ENCODE data around the gene KRTAP10-1.

KRTAP10-1 gene

DNA sequence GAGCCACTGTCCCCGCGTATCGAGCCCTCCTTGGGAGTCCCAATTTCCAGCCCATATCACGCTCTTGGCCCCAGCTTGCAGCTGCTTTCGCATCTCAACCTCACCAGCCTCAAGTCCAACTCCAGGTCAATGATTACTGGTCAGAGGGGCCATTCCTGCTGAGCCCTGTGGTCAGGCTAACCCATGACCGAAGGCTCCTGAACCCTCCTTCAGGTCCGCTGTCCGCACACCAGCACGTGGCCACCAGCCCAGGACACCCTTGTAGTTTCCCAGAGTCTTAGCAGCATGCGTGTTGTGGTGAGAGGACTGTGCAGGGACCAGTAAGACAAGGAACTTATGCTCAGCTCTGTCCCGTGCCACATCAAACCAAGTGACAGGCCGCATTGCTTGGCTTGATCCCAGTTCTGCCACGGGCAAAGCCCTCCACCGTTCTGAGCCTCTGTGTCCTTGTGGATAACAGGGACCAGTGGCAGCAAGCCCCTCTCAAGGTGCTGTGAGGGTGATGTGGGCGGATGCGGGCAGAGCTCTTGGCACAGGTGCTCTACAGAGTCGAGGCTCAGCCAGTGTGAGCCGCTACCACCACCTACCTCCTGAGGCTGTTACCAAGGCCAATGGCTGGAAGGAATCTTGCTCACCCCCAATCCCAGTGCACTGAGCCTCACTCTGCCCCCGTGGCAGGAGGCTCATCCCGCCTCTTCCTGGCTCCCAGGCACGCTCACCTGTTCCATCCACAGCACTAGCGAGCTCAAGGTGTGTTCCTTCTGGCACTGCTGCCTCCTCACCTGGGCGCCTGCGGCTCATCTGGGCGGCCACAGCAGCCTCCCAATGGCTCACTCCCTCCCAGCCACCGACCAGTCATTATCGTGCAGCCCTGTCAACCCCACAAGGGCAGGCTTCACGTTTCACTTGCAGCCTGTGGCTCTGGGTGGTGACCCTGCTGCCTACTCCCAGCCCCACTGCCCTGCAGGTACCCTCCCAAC is 20.4 kb downstream of the KRTAP10-1 start:
- in situ Hi-C loops (cut with MboI; ENCODE audit: low sequenced_read_pairs) = loop anchor here (25.0 kb wide), 1 partner anchor 268 kb away; no protein-coding TSS in a partner anchor

DNA sequence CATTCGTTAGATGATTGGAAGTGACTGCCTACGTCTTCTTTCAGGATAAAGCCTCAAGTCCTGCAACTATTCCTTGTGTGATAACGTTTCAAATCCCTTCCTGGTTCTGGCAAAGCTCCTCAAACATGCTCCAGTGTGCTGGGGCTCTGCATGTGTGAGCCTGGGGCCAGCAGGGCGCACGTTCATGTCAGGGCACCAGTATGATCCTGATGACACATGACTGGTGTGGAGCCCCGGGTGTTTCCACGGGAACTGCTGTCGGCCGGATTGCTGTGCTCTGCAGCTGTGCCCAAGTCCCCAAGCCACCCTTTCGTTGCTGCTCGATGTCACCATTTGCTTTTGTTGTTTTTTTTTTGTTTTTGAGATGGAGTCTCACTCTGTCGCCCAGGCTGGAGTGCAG is 21.3 kb downstream of the KRTAP10-1 start:
- in situ Hi-C loops (cut with MboI; ENCODE audit: low sequenced_read_pairs) = loop anchor here (25.0 kb wide), 1 partner anchor 269 kb away; no protein-coding TSS in a partner anchor

DNA sequence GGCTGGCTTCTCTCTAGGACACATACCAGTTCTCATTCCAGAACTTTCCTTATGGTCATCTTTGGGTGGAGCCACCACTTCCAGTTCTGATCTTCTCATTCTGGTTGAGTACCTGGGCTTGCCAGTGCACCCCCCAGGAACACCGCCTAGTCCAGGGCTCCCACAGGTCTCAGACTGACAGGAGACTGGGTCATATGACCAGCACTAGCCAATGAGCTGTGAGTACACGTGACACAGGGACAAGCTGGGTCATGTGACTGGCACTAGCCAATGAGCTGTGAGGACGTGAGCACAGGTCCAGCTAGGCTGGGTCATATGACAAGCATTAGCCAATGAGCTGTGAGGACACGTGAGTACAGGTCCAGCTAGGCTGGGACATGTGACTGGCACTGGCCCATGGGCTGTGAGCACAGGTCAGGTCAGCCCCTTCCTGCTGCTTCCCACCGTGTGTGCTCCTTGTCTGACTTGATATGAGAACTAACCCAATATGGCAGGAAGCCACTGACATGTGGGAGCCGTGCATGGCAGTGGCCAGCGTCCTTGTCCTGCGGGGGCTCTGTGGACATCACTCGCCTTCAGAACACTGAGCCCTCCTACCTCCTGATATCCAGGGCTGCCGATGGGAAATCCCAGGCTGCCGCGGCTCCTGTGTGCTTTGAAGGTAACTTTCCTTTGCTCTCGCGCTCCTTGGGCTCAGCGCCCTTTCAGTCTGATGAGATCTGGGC is 22.7 kb downstream of the KRTAP10-1 start:
- in situ Hi-C loops (cut with MboI; ENCODE audit: low sequenced_read_pairs) = loop anchor here (25.0 kb wide), 1 partner anchor 270 kb away; no protein-coding TSS in a partner anchor

DNA sequence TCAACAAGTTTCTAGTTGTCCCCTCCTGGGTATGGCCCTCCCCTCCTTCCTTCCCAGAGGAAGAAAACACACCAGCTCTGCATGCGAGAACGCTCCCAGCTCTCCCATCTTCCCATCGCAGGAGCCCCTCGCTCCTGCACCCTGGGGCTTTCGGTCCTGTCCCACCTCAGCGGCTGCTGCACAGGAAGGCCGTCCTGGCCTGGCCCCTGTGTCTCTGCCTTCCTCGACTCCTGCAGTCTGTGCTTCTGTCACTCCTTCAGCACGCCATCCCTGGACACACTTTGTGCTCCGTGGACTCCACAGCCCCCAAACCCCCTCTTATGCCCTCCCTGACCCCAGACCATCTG is 23.2 kb downstream of the KRTAP10-1 start:
- in situ Hi-C loops (cut with MboI; ENCODE audit: low sequenced_read_pairs) = loop anchor here (25.0 kb wide), 1 partner anchor 270 kb away; no protein-coding TSS in a partner anchor

DNA sequence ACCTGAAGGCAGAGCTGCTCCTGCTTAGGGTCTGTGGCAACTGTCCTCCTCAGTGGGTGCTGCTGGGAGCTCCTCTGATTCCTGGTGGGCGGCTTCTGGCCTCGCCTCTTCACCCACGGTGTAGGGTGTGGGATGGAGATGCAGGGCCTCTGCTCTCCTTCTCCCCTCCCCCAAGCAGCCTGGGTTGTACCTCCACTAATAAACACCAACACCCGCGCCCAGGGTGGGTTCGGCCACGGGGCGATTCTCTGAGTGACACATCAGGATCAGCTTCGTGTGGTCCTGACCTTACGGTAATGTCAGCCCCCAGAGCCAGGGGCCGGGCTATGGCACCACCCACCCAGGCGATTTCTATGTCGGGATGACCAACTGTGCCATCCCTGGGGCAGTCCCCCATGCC is 23.7 kb downstream of the KRTAP10-1 start:
- in situ Hi-C loops (cut with MboI; ENCODE audit: low sequenced_read_pairs) = loop anchor here (25.0 kb wide), 1 partner anchor 271 kb away; no protein-coding TSS in a partner anchor

DNA sequence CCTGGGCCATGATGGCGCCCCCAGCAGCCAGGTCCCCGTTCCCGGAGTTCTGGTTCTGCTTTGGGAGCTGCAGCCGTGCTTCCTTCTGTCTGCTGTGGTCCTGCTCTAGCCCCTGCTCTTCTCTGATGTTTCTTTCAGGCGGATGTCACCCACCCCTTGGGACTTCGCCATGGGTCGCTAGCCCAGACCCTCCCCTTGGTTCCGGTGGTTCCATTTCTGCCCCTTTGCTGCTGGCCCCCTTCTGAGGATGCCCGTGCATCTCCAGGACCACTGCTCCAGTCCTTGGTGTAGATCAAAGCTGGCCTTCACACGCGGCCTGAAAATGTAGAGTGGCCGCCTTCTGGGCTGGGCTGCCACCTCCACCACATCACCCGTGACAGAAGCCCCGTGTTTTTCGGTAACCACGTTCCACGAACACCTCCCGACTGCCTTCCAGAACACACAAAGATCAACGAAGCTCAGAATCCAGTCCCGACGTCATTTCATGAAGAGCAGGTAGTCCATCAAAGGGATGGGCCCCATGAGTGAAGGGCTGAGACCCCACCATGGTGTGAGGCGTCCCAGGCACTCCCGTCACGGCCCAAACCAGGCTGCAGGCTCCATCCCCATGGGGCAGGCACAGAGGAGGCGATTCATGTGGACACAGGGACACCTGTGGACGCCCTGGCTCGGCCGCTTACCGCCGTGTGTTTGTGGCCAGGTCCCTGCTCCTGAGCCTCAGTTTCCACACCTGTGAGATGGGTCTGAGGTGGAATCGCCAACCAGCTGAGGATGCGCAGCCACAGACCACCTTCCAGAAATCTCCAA is 24.4 kb downstream of the KRTAP10-1 start:
- in situ Hi-C loops (cut with MboI; ENCODE audit: low sequenced_read_pairs) = loop anchor here (25.0 kb wide), 1 partner anchor 272 kb away; no protein-coding TSS in a partner anchor

DNA sequence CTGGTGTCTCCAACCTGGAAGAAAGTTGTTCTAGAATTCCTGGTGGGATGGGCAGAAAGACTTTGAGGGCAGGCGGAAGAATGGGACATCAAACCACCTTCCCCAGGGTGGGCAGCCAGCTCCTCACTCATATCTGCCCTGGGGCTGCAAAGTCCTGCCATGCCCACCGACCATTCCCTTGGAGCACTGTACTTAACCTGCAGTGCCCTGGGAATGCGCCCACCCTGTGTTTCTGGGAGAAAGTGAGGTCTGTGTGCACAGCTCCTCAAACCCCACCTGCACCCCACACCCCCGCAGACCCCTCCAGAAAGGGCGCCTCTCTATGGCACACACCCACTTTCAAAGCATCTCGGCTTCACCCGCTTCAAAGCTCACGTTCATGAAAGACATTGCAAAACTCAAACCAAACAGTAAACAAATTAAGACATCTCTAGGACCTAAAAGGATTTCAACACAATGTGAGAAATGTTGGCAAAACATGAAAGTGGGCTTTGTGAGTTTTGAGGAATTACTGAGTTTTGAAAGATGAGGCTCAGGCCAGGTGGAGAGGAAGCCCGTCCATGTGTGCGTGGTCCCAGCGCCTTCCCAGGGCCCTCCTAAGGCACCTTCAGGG is 25.1 kb downstream of the KRTAP10-1 start:
- in situ Hi-C loops (cut with MboI; ENCODE audit: low sequenced_read_pairs) = loop anchor here (25.0 kb wide), 1 partner anchor 272 kb away; no protein-coding TSS in a partner anchor

DNA sequence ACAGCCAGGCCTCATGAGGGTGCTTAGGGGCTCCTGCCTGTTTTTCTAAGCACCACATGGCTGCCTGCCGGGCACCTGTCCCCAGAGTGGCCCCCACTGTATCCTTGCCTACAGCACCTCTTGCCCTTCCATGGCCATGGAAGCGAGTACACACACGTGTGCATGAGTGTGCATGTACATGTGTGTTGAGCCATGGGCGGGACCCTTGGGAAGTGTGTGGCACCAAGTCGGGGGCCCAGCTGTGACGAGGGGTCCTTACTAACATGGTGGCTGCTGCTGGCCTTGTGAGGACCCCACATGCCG is 25.8 kb downstream of the KRTAP10-1 start:
- in situ Hi-C loops (cut with MboI; ENCODE audit: low sequenced_read_pairs) = loop anchor here (25.0 kb wide), 1 partner anchor 273 kb away; no protein-coding TSS in a partner anchor

DNA sequence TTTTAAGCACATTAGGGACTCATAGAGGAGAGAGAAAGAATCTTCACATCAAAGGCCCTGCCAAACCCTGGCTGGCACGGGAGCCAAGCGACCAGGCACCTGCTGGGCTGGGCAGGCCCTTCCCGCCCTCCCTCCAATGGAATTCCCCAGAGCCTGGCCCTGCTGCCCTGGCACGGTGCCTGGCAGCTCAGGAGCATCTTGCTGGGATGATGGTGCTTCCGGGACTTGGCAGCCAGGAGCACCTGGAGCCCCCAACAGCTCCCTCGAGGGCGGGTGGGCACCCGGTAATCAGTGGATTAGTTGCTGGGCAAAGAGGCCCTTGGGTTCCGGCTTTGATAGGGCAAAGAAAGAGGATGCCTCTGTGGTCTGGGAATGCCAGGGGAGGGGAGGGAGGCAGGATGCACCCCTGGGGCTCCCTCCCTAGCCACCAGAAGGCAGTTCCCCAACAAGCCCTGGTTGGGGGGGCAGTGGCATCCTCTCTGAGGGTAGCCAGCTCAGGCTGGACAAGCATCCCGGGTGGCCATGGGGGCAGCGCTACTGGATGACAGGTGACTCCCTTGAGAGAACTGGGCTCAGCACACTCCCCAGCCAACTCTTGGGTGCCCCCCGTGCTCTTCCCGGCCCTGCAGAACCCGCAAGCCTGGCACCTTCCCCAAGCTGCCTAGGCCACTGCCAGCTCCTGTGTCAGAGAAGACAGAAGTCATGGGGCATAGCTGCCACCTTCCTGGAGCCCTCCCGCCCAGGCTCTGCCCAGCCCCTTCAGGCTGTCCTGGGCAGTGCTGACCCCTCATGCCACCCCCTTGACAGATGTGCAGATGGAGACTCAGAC is 26.4 kb downstream of the KRTAP10-1 start:
- in situ Hi-C loops (cut with MboI; ENCODE audit: low sequenced_read_pairs) = loop anchor here (25.0 kb wide), 1 partner anchor 274 kb away; no protein-coding TSS in a partner anchor

DNA sequence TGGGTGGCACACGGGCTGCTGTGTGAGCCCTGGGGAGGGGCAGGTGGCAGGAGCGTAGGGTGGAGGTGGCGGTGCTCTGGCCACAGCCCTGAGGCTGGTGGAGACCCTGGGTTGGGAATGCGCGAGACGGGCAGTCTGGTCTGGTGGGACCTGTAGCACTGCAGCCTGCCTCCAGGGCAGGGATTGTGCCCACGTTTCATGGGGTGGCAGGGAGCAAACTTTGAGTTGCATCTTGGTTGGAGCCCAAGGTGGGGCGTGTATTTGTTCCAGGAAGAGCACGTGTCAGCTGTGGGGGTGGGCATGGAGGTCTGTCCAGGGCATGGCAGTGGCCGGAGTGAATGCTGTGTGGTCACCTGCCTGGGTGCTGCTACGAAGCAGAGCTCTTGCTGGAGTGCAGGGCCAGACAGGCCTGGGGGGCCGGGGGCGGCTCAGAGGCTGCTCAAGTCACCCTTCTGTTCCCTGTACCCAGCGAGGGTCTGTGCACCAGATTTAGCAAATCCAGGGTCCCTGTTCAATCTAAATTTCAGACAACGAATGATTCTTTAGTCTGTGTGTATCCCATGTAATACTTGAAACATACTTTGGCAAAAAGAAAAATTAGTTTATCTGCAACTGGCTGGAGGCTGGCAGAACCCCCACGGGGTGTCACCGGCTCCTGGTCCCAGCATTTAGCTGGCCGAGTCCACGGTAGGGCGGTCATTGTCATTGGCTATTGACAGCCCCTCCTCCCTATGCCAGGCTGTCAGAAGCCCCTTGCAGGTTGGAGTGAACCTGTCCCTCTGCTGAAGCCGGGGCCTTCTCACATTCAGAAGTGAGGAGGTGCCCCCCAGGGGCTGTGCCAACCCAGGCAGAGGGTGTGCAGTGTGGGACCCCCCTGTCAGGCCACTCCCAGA is 27.3 kb downstream of the KRTAP10-1 start:
- in situ Hi-C loops (cut with MboI; ENCODE audit: low sequenced_read_pairs) = loop anchor here (25.0 kb wide), 1 partner anchor 275 kb away; no protein-coding TSS in a partner anchor

DNA sequence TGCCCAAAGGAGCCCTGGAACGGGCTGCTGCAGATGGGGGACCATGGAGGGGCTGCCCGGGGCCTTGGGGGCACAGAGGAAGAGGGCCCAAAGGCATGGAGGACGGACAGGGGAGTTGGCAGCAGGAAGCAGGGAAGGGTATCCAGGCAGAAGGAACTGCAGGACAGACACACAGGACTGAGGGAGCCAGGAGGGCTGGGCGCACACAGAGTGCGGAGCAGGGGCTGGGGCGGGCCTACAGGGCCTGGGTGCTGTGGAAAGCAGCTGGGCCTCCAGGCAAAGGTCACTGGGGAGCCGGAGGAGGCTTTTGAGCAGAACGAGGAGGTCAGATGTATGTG is 28.1 kb downstream of the KRTAP10-1 start:
- in situ Hi-C loops (cut with MboI; ENCODE audit: low sequenced_read_pairs) = loop anchor here (25.0 kb wide), 1 partner anchor 275 kb away; no protein-coding TSS in a partner anchor

DNA sequence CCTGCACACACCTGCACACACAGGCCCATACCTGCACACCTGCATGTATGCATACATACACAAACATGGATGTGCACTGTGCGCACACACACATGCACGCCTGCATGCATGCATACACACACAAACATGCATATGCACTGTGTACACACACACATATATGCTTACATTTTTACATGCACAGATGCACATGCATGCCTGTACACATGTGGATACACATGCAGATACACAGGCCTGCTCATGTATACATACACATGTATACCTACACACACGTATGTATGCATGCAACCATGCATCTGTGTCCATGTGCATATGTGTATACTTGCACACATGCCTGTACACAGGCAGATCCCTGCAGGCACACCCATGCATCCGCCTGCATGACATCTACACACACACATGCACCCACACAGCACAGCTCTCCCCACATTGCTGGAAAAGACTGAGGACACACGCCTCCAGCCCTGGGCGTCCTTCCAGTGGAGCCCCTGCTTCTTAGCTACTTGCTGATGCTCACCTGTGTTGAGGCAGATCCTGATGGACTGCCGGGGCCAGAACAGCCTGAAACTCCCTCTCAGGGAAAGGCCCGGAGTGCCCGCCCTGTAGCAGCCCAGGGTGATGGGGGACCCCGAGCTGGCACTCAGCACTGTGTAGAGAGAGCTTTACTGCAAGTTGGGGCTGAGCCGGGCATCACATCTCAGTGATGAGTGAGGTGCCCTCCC is 28.6 kb downstream of the KRTAP10-1 start:
- in situ Hi-C loops (cut with MboI; ENCODE audit: low sequenced_read_pairs) = loop anchor here (25.0 kb wide), 1 partner anchor 276 kb away; no protein-coding TSS in a partner anchor

DNA sequence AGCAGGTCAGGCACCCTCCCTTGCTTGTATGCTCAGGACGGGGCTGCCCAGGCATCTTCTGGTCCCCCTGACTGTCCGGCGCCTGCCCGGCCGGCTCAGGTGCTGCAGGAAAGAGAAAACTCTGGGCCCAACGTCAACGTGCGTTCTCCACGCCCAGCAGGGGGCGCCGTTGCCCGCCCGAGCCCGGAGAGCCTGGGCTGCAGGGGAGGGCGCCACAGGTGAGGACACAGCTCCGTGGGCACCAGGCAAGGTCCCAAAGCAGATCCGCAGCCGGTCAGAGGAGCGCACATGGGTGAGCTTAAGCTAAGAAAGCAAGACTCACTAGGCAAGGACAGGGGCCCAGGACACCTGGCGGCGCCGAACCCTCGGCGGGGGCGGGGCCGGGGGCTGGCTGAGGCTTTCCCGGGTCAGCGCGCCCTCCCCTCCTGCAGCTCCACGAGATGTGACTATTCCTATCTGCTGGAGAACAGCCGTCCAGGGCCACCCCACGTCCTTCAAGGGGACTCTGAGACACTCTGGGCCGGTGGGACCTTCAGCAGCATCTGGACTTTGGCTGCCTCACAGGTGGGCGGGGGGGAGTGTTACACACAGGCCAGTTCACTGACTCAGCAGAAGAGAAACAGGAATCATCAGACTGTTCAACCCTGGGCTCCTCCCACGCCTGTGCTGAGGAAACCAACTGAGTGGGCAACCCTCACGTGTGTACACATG is 29.3 kb downstream of the KRTAP10-1 start:
- in situ Hi-C loops (cut with MboI; ENCODE audit: low sequenced_read_pairs) = loop anchor here (25.0 kb wide), 1 partner anchor 277 kb away; no protein-coding TSS in a partner anchor

DNA sequence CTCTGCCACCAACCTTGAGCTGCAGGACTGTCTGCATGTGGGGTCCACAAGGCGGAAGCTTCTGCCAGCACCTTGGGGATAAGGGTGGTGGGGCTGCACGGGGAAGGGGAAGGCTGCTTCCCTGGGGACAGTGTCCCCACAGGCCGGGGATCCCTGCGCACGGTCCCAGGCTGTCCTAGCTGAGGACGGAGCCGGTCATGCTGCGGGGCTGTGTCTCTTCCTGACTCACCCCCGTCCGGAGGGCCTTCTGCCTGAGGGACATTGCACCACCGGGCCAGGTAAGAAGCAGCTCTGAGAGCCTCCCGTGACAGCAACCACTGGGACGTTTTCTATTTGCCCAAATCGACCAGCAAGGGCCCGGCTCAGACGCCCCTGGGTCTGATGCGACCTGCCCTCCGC is 29.9 kb downstream of the KRTAP10-1 start:
- in situ Hi-C loops (cut with MboI; ENCODE audit: low sequenced_read_pairs) = loop anchor here (25.0 kb wide), 1 partner anchor 277 kb away; no protein-coding TSS in a partner anchor

DNA sequence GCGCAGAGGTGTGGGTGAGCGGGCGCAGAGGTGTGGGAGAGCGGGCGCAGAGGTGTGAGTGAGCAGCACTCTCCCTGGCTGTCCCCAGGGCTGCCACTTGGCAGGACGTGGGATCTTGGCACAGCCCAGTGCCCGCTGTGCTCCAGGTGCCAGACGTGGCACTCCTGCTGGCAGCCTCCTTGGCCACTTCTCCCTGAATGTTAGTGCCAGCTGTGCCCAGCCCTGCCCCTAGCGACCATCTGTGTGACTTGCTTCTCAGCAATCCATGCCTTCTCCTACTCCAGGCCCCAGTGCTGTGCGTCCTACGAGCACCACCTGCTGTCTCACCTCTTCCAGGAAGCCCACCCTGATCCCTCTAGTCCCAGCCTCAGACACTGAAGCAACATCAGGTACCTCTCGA is 30.5 kb downstream of the KRTAP10-1 start:
- in situ Hi-C loops (cut with MboI; ENCODE audit: low sequenced_read_pairs) = loop anchor here (25.0 kb wide), 1 partner anchor 278 kb away; no protein-coding TSS in a partner anchor

DNA sequence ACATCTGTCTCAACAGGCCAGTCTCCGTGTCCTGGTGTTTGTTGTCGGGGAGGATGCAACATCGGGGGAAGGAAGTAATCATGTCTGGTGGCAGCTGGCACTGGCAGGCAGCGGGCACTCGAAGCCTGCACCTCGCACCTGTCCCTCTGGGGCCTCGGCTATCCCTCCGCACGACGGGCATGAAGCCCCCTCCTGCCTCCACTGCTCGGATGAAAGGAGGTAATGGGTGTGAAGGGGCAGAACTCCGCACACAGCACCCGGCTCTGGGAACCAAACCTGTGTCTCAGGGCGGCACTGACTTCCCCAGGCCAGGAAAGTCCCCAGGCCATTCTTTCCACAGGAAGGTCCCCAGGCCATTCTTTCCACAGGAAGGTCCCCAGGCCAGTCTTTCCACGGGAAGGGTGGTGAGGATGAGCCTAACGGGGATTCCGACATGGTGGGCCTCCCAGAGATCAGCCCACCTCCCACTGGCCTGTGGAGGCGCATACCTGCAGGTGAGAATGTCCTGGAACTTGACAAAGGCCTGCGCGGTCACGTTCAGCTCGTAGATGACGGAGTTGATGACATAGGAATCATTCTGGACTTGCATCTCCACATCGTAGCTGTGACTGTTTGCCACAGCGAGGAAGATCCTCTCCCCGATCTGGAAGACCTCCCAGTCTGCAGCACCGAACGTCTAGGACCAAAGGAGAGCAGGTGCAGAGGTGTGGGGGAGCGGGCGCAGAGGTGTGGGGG is 31.1 kb downstream of the KRTAP10-1 start:
- in situ Hi-C loops (cut with MboI; ENCODE audit: low sequenced_read_pairs) = loop anchor here (25.0 kb wide), 1 partner anchor 278 kb away; no protein-coding TSS in a partner anchor
